Measurements from ENCODE around the gene SMU1.

DNA sequence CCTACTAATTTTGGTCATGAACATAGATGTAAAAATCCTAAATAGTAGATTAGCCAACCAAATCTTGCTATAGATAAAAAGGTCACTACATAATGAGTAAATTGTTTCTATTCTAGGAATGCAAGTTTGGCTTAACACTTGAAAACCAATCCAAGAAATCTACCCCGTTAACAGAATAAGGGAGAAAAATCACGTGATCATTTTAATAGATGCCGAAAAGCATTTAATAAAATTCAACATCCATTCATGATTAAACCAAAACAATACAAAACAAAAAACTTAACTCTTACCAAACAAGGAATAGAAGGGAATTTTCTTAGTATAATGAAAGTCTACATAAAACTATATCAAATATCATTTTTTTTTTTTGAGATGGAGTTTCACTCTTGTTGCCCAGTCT lies 20.7 kb upstream of the SMU1 start:
- TF ChIP-seq POLR2AphosphoS5 (IDR thresholded peaks at IDR 0.05): no peak
- TF ChIP-seq, protein P1, sequence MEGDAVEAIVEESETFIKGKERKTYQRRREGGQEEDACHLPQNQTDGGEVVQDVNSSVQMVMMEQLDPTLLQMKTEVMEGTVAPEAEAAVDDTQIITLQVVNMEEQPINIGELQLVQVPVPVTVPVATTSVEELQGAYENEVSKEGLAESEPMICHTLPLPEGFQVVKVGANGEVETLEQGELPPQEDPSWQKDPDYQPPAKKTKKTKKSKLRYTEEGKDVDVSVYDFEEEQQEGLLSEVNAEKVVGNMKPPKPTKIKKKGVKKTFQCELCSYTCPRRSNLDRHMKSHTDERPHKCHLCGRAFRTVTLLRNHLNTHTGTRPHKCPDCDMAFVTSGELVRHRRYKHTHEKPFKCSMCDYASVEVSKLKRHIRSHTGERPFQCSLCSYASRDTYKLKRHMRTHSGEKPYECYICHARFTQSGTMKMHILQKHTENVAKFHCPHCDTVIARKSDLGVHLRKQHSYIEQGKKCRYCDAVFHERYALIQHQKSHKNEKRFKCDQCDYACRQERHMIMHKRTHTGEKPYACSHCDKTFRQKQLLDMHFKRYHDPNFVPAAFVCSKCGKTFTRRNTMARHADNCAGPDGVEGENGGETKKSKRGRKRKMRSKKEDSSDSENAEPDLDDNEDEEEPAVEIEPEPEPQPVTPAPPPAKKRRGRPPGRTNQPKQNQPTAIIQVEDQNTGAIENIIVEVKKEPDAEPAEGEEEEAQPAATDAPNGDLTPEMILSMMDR (IDR thresholded peaks at IDR 0.05): no peak
- TF ChIP-seq EP300 (IDR thresholded peaks at IDR 0.05): no peak

All from gastroesophageal sphincter (tissue), 3 donors.